ENCODE measurements around the gene FOXN1.

Gene FOXN1

GRCh38 chr17:28577466-28577824 lies 71.3 kb downstream of the FOXN1 start:
- intact Hi-C loops (cut with DNase I): no loop called here
- no peak for DNase-seq

- intact Hi-C loops (cut with DNase I): no loop called here
- no peak for DNase-seq
Measured at GRCh38 chr17:28578246-28579195, 72.4 kb downstream of the FOXN1 start.

DNA sequence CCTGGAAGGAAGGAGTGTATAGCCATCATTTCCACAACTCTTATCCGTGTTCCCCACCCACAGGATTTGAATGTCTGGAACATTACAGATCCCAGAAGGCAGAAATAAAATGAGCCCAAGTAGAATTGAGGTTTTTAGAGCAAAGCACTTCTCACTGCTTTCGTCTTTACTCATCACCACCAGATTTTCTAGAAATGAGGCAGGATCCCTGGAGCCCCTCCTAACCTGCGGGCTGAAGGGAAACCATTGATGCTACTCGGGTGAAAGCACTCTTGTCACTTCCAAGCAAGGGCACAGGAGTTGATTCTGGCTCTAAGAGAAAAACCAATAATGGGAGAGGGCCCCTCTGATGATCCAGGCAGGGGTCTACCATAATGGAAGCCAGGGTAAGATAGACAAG lies 73.4 kb downstream of the FOXN1 start:
- no peak for DNase-seq
- intact Hi-C loops (cut with DNase I): no loop called here

DNA sequence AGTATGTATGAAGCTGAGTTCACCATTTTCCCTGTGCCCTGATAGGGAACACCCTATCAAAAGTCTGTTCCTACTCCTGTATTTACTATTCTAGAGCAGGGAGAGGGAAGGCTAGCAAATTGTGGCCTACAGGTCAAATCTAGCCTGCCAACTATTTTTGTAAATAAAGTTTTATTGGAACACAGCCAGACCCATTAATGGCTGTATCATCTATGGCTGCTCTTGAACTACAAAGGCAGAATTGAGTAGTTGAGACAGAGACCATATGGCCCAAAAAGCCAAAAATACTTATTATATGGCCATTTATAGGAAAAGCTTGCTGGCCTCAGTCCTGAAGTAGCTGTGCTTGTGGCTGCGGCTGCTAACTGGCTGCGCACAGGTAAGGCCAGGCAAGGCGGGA lies 74.8 kb downstream of the FOXN1 start:
- intact Hi-C loops (cut with DNase I): no loop called here
- DNase-seq: no peak

DNA sequence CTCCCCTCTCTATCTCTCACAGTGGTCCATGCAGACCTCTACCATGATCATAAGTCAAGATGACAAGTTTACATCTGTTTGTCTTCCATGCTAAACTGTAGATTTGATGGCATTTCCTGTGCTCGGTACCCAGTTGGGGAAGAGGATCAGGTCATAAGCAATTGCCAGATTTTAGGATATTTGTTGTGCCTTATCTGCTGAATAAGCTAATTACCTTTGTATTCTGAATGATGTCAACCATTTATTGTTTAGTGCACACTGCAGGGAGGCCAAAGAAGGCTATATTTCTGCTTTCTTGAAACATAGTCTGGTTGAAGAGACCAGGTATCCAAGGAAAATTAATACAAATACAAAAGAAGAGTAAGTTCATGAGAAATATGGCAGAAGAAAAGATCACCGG lies 76.4 kb downstream of the FOXN1 start:
- no peak for DNase-seq
- intact Hi-C loops (cut with DNase I): no loop called here

GRCh38 chr17:28584434-28584833 lies 78.3 kb downstream of the FOXN1 start:
- DNase-seq: no peak
- intact Hi-C loops (cut with DNase I): no loop called here

DNA sequence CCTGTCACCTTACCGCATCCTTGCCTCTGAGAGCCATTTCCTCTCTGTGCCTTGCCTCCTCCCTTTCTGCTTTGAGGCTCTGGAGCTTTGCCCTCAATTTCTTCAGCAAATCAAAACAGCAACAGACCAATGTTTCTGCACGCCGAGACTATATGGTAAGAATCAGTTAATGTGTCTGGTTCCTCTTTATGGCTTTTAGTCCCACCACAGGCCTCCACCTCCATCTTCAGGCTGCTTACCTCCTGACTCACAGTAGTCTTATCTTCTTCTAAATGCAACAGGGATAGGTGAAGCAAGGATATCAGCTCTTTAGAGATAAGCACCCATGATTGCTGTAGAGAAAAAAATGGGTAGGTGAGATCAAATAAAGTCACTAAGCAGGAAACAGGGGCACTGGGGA lies 79.7 kb downstream of the FOXN1 start:
- intact Hi-C loops (cut with DNase I): no loop called here

More for the DNA sequence above, 79.7 kb downstream of the FOXN1 start:
- DNase-seq: no peak

Measured in head of caudate nucleus (tissue), 42 donors.